SKM-1 (cell line): ENCODE data around the gene PGAM1.
"Not testable (repeated sequence)": the region's sequence is repeated elsewhere in the genome, so short reads cannot be mapped to it uniquely, and the experiment has no call there.

Source experiments
- DNase-seq: peaks from one replicate; lab custom pipeline; 2025; ENCODE audit not compliant: unreplicated experiment; lab: John Stamatoyannopoulos, UW

PGAM1 gene

GRCh38 chr10:97454330-97455036 lies 28.5 kb downstream of the PGAM1 start:
- DNase-seq = no peak

GRCh38 chr10:97456034-97456685 lies 30.2 kb downstream of the PGAM1 start:
- no peak for DNase-seq

- DNase-seq = no peak
These were observed 30.7 kb downstream of the PGAM1 start for GRCh38 chr10:97456686-97457065.

- DNase-seq = no peak
These were observed 33.1 kb downstream of the PGAM1 start for GRCh38 chr10:97459111-97459510.

GRCh38 chr10:97459933-97460332 lies 33.9 kb downstream of the PGAM1 start:
- DNase-seq = no peak

- no peak for DNase-seq
These were observed 36.3 kb downstream of the PGAM1 start for GRCh38 chr10:97462309-97462708.

- DNase-seq = no peak
These were observed 37.6 kb downstream of the PGAM1 start for GRCh38 chr10:97463363-97464132.

- no peak for DNase-seq
These were observed 38.2 kb downstream of the PGAM1 start for GRCh38 chr10:97464226-97464625.

- no peak for DNase-seq
These were observed 40.0 kb downstream of the PGAM1 start for GRCh38 chr10:97465982-97466381.

GRCh38 chr10:97466755-97467154 lies 40.8 kb downstream of the PGAM1 start:
- no peak for DNase-seq

- DNase-seq = no peak
These were observed 42.2 kb downstream of the PGAM1 start for GRCh38 chr10:97468162-97468561.

- not testable (repeated sequence) for DNase-seq
These were observed 42.8 kb downstream of the PGAM1 start for GRCh38 chr10:97468781-97469180.

GRCh38 chr10:97474918-97475317 lies 48.9 kb downstream of the PGAM1 start:
- DNase-seq = no peak

- peak; percentile 27 for DNase-seq
These were observed 50.1 kb downstream of the PGAM1 start for GRCh38 chr10:97475936-97476594.

- DNase-seq = not testable (repeated sequence)
These were observed 53.4 kb downstream of the PGAM1 start for GRCh38 chr10:97479410-97479809.

GRCh38 chr10:97479939-97480338 lies 53.9 kb downstream of the PGAM1 start:
- no peak for DNase-seq

- DNase-seq = no peak
These were observed 55.1 kb downstream of the PGAM1 start for GRCh38 chr10:97481071-97481470.

- no peak for DNase-seq
These were observed 56.4 kb downstream of the PGAM1 start for GRCh38 chr10:97482381-97482780.
